ENCODE data around the gene RBM48.
"Not testable (repeated sequence)": the region's sequence is repeated elsewhere in the genome, so short reads cannot be mapped to it uniquely, and the experiment has no call there.

RBM48 gene

GRCh38 chr7:92543542-92543941, 14.9 kb downstream of the RBM48 start:
- DNase-seq (ENCODE audit: low read depth in 2 of 3, low spot score in 2 of 3) = not testable (repeated sequence)

- DNase-seq (ENCODE audit: low read depth in 2 of 3, low spot score in 2 of 3) = not testable (repeated sequence)
These were observed 16.5 kb downstream of the RBM48 start for GRCh38 chr7:92545116-92545515.

GRCh38 chr7:92546856-92547497, 18.4 kb downstream of the RBM48 start:
- DNase-seq (ENCODE audit: low read depth in 2 of 3, low spot score in 2 of 3) = no peak

GRCh38 chr7:92547579-92547978, 19.0 kb downstream of the RBM48 start:
- DNase-seq (ENCODE audit: low read depth in 2 of 3, low spot score in 2 of 3) = no peak

- DNase-seq (ENCODE audit: low read depth in 2 of 3, low spot score in 2 of 3) = no peak
These were observed 21.6 kb downstream of the RBM48 start for GRCh38 chr7:92550194-92550593.

- DNase-seq (ENCODE audit: low read depth in 2 of 3, low spot score in 2 of 3) = no peak
These were observed 28.7 kb downstream of the RBM48 start for GRCh38 chr7:92557249-92557648.

- DNase-seq (ENCODE audit: low read depth in 2 of 3, low spot score in 2 of 3) = no peak
These were observed 29.3 kb downstream of the RBM48 start for GRCh38 chr7:92557808-92558362.

- no peak for DNase-seq (ENCODE audit: low read depth in 2 of 3, low spot score in 2 of 3)
These were observed 32.0 kb downstream of the RBM48 start for GRCh38 chr7:92560602-92561001.

GRCh38 chr7:92563345-92563744, 34.8 kb downstream of the RBM48 start:
- no peak for DNase-seq (ENCODE audit: low read depth in 2 of 3, low spot score in 2 of 3)

- DNase-seq (ENCODE audit: low read depth in 2 of 3, low spot score in 2 of 3) = no peak
These were observed 38.9 kb downstream of the RBM48 start for GRCh38 chr7:92567460-92567859.

GRCh38 chr7:92569137-92569536, 40.5 kb downstream of the RBM48 start:
- no peak for DNase-seq (ENCODE audit: low read depth in 2 of 3, low spot score in 2 of 3)

- DNase-seq (ENCODE audit: low read depth in 2 of 3, low spot score in 2 of 3) = no peak
These were observed 47.7 kb downstream of the RBM48 start for GRCh38 chr7:92576296-92576695.

- no peak for DNase-seq (ENCODE audit: low read depth in 2 of 3, low spot score in 2 of 3)
These were observed 54.4 kb downstream of the RBM48 start for GRCh38 chr7:92582948-92583347.

GRCh38 chr7:92584953-92585352, 56.4 kb downstream of the RBM48 start:
- no peak for DNase-seq (ENCODE audit: low read depth in 2 of 3, low spot score in 2 of 3)

GRCh38 chr7:92586403-92586802, 57.8 kb downstream of the RBM48 start:
- DNase-seq (ENCODE audit: low read depth in 2 of 3, low spot score in 2 of 3) = no peak

- DNase-seq (ENCODE audit: low read depth in 2 of 3, low spot score in 2 of 3) = no peak
These were observed 58.2 kb downstream of the RBM48 start for GRCh38 chr7:92586841-92587240.
